ENCODE measurements around the gene AP3S2.

The AP3S2 gene

GRCh38 chr15:89863918-89864317 is 29.9 kb downstream of the AP3S2 start:
- peaks cover 44% of the 10 kb centered on the region for H3K4me1 ChIP-seq (ENCODE audit: low read length)
- no peak overlapping the region for H3K27ac ChIP-seq (ENCODE audit: low read length)
- no peak overlapping the region for H3K9ac ChIP-seq (ENCODE audit: low read length)
- no peaks in the 10 kb centered on the region for H3K79me2 ChIP-seq (ENCODE audit: low read length)
- no peaks in the 10 kb centered on the region for H3K36me3 ChIP-seq (replicated peaks; ENCODE audit: insufficient read depth, low read length)
- no peak for DNase-seq
- H3K4me3 ChIP-seq (ENCODE audit: low read length): no peak overlapping the region
- H4K20me1 ChIP-seq (ENCODE audit: insufficient read depth, low read length): no peaks in the 10 kb centered on the region
- no peak overlapping the region for H2AFZ ChIP-seq (ENCODE audit: low read length)
- H3K9me3 ChIP-seq (replicated peaks; ENCODE audit: insufficient read depth, low read length): no peaks in the 10 kb centered on the region
- H3K9me2 ChIP-seq (replicated peaks; ENCODE audit: insufficient read depth, low read length): no peaks in the 10 kb centered on the region
- H3F3A ChIP-seq (ENCODE audit: insufficient read depth, low read length): peaks cover 19% of the 10 kb centered on the region
- TF ChIP-seq EZH2 (optimal IDR thresholded peaks at IDR 0.05; ENCODE audit: low read depth, low read length) (no peak), EZH2phosphoT487 (IDR thresholded peaks at IDR 0.05; ENCODE audit: low read length) (no peak)
- TF ChIP-seq, protein P1, sequence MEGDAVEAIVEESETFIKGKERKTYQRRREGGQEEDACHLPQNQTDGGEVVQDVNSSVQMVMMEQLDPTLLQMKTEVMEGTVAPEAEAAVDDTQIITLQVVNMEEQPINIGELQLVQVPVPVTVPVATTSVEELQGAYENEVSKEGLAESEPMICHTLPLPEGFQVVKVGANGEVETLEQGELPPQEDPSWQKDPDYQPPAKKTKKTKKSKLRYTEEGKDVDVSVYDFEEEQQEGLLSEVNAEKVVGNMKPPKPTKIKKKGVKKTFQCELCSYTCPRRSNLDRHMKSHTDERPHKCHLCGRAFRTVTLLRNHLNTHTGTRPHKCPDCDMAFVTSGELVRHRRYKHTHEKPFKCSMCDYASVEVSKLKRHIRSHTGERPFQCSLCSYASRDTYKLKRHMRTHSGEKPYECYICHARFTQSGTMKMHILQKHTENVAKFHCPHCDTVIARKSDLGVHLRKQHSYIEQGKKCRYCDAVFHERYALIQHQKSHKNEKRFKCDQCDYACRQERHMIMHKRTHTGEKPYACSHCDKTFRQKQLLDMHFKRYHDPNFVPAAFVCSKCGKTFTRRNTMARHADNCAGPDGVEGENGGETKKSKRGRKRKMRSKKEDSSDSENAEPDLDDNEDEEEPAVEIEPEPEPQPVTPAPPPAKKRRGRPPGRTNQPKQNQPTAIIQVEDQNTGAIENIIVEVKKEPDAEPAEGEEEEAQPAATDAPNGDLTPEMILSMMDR (IDR thresholded peaks at IDR 0.05; ENCODE audit: low read length): no peak
- H3K4me2 ChIP-seq (ENCODE audit: low read depth, low read length): no peak overlapping the region
- no peaks in the 10 kb centered on the region for H3K27me3 ChIP-seq (replicated peaks; ENCODE audit: insufficient read depth, low read length)

DNA sequence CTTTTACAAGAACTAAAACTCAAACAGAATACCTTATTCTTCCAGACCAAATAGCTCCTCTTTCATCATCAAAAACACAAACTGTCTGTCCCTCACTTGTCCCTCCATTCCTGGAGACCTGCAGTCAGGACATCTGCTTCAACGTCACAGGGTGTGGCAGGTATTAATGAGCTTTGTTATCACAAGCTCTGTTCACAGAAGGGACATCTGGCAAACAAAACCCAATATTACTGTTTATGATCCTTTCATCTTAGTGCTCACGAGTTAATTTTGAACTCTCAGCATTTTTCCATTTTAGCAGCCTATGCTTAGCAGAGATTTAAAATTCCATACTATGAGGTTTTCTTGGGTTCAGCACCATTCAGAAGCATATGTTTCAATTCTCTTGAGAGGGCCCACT is 32.9 kb downstream of the AP3S2 start:
- H3K27me3 ChIP-seq (replicated peaks; ENCODE audit: insufficient read depth, low read length): no peaks in the 10 kb centered on the region
- H3K4me3 ChIP-seq (ENCODE audit: low read length): 0 out of 2 replicates have a peak overlapping the region, but pooled peaks have one; percentile 12
- H3K9me3 ChIP-seq (replicated peaks; ENCODE audit: insufficient read depth, low read length): no peaks in the 10 kb centered on the region
- H3K79me2 ChIP-seq (ENCODE audit: low read length): peaks cover 6% of the 10 kb centered on the region; the same call in 1 of the 2 replicates
- DNase-seq: peak; percentile 58
- H3K36me3 ChIP-seq (replicated peaks; ENCODE audit: insufficient read depth, low read length): no peaks in the 10 kb centered on the region
- no peaks in the 10 kb centered on the region for H4K20me1 ChIP-seq (ENCODE audit: insufficient read depth, low read length)
- H3K9ac ChIP-seq (ENCODE audit: low read length): peak overlapping the region; percentile 7; the same call in 1 of the 2 replicates
- peaks cover 19% of the 10 kb centered on the region for H3F3A ChIP-seq (ENCODE audit: insufficient read depth, low read length)
- no peak overlapping the region for H2AFZ ChIP-seq (ENCODE audit: low read length)
- peaks cover 44% of the 10 kb centered on the region for H3K4me1 ChIP-seq (ENCODE audit: low read length)
- H3K4me2 ChIP-seq (ENCODE audit: low read depth, low read length): peak overlapping the region; percentile 45
- TF ChIP-seq, protein P1 (IDR thresholded peaks at IDR 0.05; ENCODE audit: low read length): no peak
- TF ChIP-seq EZH2 (optimal IDR thresholded peaks at IDR 0.05; ENCODE audit: low read depth, low read length): no peak
- no peak for TF ChIP-seq EZH2phosphoT487 (IDR thresholded peaks at IDR 0.05; ENCODE audit: low read length)
- H3K27ac ChIP-seq (ENCODE audit: low read length): peak overlapping the region; percentile 63
- no peaks in the 10 kb centered on the region for H3K9me2 ChIP-seq (replicated peaks; ENCODE audit: insufficient read depth, low read length)

- peak overlapping the region; percentile 7; the same call in 1 of the 2 replicates for H3K9ac ChIP-seq (ENCODE audit: low read length)
Observed at GRCh38 chr15:89860431-89860830, 33.4 kb downstream of the AP3S2 start.

More at GRCh38 chr15:89860431-89860830, 33.4 kb downstream of the AP3S2 start:
- peak overlapping the region; percentile 45 for H3K4me2 ChIP-seq (ENCODE audit: low read depth, low read length)
- H3K9me2 ChIP-seq (replicated peaks; ENCODE audit: insufficient read depth, low read length): no peaks in the 10 kb centered on the region
- H3K4me3 ChIP-seq (ENCODE audit: low read length): 0 out of 2 replicates have a peak overlapping the region, but pooled peaks have one; percentile 12
- H3K9me3 ChIP-seq (replicated peaks; ENCODE audit: insufficient read depth, low read length): no peaks in the 10 kb centered on the region
- H3K79me2 ChIP-seq (ENCODE audit: low read length): peaks cover 6% of the 10 kb centered on the region; the same call in 1 of the 2 replicates
- H3F3A ChIP-seq (ENCODE audit: insufficient read depth, low read length): peaks cover 19% of the 10 kb centered on the region
- H3K36me3 ChIP-seq (replicated peaks; ENCODE audit: insufficient read depth, low read length): no peaks in the 10 kb centered on the region
- no peaks in the 10 kb centered on the region for H4K20me1 ChIP-seq (ENCODE audit: insufficient read depth, low read length)
- H3K27me3 ChIP-seq (replicated peaks; ENCODE audit: insufficient read depth, low read length): no peaks in the 10 kb centered on the region
- H2AFZ ChIP-seq (ENCODE audit: low read length): no peak overlapping the region
- TF ChIP-seq EZH2phosphoT487 (IDR thresholded peaks at IDR 0.05; ENCODE audit: low read length) (no peak), EZH2 (optimal IDR thresholded peaks at IDR 0.05; ENCODE audit: low read depth, low read length) (no peak)
- TF ChIP-seq, protein P1 (IDR thresholded peaks at IDR 0.05; ENCODE audit: low read length): no peak
- peak; percentile 64 for DNase-seq
- peak overlapping the region; percentile 63 for H3K27ac ChIP-seq (ENCODE audit: low read length)
- peaks cover 44% of the 10 kb centered on the region for H3K4me1 ChIP-seq (ENCODE audit: low read length)
